Activated gamma-delta T cell treated with Interleukin-2 at 50 U/mL for 16 hours (primary cell): ENCODE results near the gene ARG2.
"Not testable (repeated sequence)": the region's sequence is repeated elsewhere in the genome, so short reads cannot be mapped to it uniquely, and the experiment has no call there.

Source experiments
- DNase-seq: peaks from one replicate; pipeline ENCODE4 v3.0.0-alpha.2; 2020

The ARG2 gene

GRCh38 chr14:67589204-67589770, 30.4 kb upstream of the ARG2 start:
- DNase-seq, result no peak

- not testable (repeated sequence) for DNase-seq
Observed at GRCh38 chr14:67593650-67594049, 26.1 kb upstream of the ARG2 start.

- DNase-seq, result no peak
Observed at GRCh38 chr14:67595392-67595791, 24.3 kb upstream of the ARG2 start.

- peak; percentile 92 for DNase-seq
Observed at GRCh38 chr14:67599698-67600561, 19.8 kb upstream of the ARG2 start, which contains the start of gene PIGH. Gene PIGH, minus strand, starts transcription at chr14:67600268. Its CDS starts 65 bp downstream, at chr14:67600203.

- DNase-seq, result not testable (repeated sequence)
Observed at GRCh38 chr14:67600562-67600974, 19.2 kb upstream of the ARG2 start.

- no peak for DNase-seq
Observed at GRCh38 chr14:67602076-67602475, 17.6 kb upstream of the ARG2 start.

- no peak for DNase-seq
Observed at GRCh38 chr14:67602995-67603545, 16.6 kb upstream of the ARG2 start.

- DNase-seq, result no peak
Observed at GRCh38 chr14:67607646-67608045, 12.1 kb upstream of the ARG2 start.

- DNase-seq, result no peak
Observed at GRCh38 chr14:67609642-67610310, 9.9 kb upstream of the ARG2 start.

- no peak for DNase-seq
Observed at GRCh38 chr14:67610491-67610890, 9.2 kb upstream of the ARG2 start.

- DNase-seq, result no peak
Observed at GRCh38 chr14:67618617-67619063, 1.1 kb upstream of the ARG2 start.

- no peak for DNase-seq
Observed at GRCh38 chr14:67620217-67620785, 581 bp downstream of the ARG2 start.

GRCh38 chr14:67622675-67623074, 3.0 kb downstream of the ARG2 start:
- DNase-seq, result no peak

GRCh38 chr14:67623114-67623513, 3.4 kb downstream of the ARG2 start:
- DNase-seq, result no peak

GRCh38 chr14:67626131-67626530, 6.4 kb downstream of the ARG2 start:
- not testable (repeated sequence) for DNase-seq

GRCh38 chr14:67627519-67627918, 7.8 kb downstream of the ARG2 start:
- DNase-seq, result no peak

GRCh38 chr14:67630186-67630585, 10.5 kb downstream of the ARG2 start:
- DNase-seq, result no peak

- no peak for DNase-seq
Observed at GRCh38 chr14:67630938-67631337, 11.2 kb downstream of the ARG2 start.

GRCh38 chr14:67633451-67634147, 13.9 kb downstream of the ARG2 start:
- no peak for DNase-seq

GRCh38 chr14:67636361-67636919, 16.7 kb downstream of the ARG2 start:
- DNase-seq, result no peak

- DNase-seq, result no peak
Observed at GRCh38 chr14:67638642-67639041, 18.9 kb downstream of the ARG2 start.

GRCh38 chr14:67641480-67641879, 21.8 kb downstream of the ARG2 start:
- no peak for DNase-seq
